SK-N-DZ (cell line): ENCODE data around the gene MACF1.
"Not testable (repeated sequence)": the region's sequence is repeated elsewhere in the genome, so short reads cannot be mapped to it uniquely, and the experiment has no call there.

ENCODE experiments used
- DNase-seq: peaks from one replicate; pipeline ENCODE4 v3.0.0-alpha.2; 2015; ENCODE audit warnings: low spot score

MACF1 gene

DNA sequence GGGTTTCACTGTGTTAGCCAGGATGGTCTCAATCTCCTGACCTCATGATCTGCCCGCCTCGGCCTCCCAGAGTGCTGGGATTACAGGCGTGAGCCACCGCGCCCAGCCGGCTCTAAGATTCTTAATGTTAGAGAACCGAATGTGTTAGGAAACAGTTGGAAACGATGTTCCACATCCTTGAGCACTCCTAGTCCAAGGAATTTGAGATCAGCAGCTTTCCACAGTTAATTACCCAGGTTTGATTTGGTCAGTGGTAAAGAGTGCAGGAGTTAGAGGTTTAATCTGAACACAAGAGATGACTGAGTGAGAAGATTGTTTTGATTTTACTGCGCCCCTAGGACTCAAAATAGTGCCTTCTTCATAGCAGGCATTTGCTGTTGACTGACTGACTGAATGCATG is 211.1 kb downstream of the MACF1 start:
- DNase-seq = no peak

DNA sequence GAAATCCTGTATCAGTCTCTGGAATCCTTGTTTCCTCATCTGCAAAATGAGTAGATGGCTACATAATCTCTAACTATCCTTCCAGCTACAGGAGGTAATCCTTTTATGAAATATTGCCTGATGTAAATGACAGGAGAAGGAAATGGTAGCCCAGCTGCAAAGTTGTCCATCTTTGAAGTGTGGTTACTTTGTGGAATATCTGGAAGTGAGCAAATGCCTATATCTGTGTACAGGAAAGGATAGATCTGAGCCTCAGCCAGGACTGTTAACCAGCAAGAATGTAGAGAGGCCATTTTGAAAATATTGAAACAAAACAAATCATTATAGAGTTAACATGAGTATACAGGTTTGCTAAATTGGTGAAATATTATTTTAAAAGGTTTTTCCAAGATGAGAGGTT is 212.1 kb downstream of the MACF1 start:
- no peak for DNase-seq

DNA sequence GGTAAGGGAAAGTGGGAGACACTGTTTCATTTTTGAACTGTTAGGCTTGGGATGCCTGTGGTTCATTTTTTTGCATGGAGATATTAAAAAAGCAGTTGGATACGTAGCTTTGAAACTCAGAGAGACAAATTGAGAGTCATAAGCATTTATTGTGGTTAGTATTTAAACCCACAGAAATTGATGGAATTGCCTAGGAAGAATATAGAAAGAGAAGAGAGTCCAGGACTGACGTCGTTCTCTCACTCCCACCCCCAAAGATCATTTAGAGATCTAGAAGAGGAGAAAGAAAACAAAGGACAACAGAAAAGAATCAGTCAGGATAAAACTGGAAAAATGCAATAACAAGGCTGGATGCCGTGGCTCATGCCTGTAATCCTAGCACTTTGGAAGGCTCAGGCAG is 213.7 kb downstream of the MACF1 start:
- no peak for DNase-seq

DNA sequence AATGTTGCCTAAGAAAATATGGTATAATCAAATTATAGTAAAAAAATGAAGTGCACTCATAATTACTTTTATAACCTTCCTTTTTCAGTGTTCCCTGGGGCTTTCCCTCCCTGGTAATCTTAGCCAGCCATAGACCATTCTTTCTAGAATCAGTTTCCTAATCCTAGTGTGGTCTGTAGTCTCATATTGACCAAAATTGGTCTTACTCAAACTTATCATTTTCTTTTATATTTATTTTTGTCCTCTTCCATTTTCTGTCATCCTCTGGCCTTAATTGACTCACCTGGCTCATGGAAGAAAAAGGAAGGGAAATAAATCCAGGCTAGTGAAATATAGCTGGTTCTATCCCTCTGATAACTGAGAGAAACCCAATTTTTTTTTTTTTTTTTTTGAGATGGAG is 216.0 kb downstream of the MACF1 start:
- DNase-seq = no peak

DNA sequence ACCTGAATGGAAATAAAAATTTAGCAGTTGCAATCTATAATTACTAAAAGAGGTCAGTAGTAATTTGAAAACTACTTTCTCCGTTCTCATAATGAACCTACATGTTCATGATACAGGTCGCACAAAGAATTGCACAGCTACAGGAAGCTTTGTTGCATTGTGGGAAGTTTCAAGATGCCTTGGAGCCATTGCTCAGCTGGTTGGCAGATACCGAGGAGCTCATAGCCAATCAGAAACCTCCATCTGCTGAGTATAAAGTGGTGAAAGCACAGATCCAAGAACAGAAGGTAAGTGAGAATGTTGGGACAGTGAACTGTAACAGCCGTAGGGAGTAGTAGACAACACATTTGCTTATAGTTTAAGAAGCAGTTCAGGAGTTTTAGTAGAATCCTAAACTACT is 218.1 kb downstream of the MACF1 start:
- no peak for DNase-seq

DNA sequence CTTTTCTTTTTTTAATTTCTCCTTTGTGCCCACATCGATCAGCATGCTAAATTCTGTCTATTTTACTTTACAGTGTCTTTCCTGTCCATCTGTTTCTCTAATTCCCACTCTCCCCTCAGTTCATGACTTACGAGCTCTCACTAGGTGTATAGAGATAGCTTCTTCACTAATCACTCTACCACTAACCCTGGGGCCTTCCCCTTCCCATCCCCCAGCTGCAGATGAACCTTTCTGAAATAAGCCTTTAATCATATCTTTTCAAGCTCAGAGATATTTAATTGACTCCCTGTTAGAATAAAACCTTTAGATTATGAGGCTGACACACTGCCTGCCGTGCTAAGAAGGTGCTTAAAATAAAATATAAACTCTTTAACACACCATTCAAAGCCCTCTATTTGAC is 220.7 kb downstream of the MACF1 start:
- no peak for DNase-seq

DNA sequence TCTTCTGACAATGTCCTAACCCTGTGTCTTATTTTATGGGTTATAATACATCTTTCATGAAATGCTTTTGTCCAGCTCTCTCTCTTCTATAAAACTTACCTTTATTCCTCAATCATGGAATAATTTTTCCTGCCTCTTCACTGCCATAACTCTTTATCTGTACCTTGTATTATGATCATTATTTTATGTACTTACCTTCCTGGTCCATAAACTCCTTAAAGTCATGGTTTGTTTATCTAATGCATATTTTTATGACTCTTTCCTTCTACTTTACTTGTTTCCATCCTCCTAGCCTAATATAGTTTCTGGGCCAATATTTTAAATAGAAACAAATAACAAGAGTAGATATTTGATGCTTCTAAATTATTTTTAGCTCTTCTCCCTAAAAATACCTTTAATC is 221.1 kb downstream of the MACF1 start:
- DNase-seq = no peak

DNA sequence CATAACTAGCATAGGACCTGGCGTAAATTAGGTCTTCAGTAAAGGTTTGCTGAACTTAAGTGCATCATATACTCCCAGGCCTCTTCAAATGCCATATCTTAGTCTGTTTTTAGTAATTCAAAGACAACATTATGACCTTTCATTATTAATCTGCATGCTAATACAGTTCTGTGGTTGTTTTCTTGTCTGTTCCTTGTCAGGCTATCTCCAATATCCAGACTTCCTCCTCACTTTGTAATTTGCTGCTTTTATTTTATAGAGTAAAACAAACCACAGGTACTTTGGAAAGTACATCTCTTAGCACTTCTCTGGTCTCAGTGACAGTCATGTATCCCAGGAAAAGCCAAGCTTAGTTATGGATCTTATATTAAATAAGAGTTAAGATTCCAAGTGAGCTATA is 221.9 kb downstream of the MACF1 start:
- no peak for DNase-seq

DNA sequence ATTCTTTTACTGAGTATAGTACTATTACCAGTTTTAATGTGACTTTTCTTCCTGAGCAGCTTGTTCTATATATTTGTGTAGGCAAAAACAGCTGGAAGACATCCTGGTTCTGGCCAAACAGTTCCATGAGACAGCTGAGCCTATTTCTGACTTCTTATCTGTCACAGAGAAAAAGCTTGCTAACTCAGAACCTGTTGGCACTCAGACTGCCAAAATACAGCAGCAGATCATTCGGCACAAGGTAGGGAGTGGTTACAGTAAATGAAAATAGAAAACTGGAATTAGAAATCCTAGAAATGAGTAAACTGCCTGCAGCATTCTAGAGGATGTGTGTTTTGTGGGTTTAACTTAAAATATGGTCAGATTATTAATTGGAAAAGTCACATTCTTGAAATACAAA is 222.9 kb downstream of the MACF1 start:
- DNase-seq = no peak

DNA sequence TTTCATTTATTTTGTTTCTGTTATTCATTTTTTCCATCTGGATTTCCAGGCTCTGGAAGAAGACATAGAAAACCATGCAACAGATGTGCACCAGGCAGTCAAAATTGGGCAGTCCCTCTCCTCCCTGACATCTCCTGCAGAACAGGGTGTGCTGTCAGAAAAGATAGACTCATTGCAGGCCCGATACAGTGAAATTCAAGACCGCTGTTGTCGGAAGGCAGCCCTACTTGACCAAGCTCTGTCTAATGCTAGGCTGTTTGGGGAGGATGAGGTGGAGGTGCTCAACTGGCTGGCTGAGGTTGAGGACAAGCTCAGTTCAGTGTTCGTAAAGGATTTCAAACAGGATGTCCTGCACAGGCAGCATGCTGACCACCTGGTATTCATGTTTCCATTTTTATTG is 223.4 kb downstream of the MACF1 start:
- DNase-seq = no peak

DNA sequence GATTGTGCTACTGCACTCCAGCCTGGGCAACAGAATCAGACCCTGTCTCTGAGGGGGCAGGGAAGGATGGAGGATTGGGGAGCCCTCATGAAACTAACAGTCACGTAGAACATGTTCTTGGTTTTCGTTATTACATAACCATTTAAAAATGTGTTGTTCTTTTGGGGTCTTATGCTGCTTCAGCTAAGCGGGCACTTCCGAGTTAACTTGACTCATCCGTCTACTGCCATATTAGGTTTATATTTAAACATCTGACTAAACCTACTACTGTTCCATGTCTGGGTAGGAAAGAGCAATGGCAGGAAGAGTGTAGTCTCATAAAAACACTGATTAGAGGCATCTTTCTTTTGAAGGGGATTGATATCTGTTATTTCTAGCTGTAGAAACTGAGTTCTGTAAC is 227.4 kb downstream of the MACF1 start:
- no peak for DNase-seq

DNA sequence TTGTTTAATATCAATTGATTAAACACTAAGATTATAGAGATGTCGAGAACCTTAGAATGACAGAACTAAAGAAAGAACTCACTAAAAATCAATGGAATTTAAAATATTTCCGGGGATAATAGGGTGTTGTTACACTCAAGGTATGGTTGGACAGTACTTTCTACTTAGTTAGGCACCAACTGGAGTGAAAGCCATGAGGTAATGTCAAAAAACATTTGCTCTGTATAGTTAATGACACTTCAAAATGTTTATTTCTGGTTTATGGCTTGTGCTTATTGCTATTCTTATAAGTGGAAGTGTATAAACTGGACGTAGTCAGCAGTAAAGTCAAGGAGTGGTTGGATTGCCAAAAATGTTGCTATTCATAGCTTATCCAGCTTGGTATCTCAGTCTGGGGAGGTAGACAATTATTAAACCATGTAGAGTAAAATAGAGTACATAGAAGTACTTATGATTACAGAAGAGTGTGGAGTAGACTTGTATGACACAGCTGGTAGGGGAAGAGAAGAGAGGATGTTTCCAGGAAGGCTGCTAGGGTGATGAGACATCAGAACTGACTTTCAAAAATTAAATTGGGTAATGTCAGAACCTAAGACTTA is 230.4 kb downstream of the MACF1 start:
- DNase-seq = no peak

DNA sequence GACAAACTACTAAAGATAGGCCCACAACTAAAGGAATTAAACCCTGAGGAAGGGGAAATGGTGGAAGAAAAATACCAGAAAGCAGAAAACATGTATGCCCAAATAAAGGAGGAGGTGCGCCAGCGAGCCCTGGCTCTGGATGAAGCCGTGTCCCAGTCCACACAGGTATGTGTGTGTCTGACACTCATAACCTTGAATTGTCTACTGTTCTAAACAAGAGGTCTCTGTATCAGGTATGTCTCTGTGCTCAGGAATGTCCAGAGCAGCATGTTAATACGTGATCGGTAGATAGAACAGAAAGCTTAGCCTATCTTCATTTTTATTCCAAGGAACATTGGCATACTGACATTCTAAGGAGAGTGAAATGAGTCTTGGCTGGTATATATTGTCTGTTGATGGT is 231.1 kb downstream of the MACF1 start:
- DNase-seq = no peak

DNA sequence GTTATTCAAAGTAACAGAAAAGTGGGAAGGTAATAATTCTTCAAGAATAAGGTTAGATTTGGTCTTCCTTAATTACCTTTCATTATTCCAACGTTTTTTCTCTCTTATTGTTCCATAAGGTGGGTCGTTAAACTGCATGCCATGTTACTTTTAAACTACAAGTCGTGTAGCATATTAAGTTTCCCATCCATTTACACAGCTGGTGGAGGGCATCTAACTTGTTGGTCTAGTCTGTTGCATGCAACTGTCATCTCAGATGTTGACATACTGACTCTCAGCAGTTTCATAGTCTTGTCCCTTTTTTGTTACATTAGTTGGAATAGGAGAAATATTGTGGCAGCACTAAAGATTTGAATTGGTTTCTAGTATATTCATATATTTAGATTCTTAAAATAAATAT is 232.3 kb downstream of the MACF1 start:
- no peak for DNase-seq

DNA sequence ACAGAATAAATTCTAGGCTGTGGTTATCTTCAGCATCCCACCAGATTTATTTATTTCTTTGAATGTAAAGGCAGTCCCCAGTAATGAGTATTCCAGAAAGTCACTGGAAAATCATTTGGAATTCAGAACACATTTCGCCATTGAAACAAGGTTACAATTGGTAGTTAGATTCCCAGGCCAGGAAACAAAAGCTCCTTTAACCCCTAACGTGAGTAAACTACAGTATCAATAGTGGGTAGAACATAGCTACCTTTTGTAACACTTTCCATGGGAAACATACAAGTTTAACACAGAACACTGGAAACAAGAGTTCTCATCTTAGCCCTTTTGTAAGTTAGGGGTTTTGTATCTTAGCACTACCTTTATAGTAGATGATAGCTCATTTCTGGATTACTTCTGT is 233.5 kb downstream of the MACF1 start:
- no peak for DNase-seq

DNA sequence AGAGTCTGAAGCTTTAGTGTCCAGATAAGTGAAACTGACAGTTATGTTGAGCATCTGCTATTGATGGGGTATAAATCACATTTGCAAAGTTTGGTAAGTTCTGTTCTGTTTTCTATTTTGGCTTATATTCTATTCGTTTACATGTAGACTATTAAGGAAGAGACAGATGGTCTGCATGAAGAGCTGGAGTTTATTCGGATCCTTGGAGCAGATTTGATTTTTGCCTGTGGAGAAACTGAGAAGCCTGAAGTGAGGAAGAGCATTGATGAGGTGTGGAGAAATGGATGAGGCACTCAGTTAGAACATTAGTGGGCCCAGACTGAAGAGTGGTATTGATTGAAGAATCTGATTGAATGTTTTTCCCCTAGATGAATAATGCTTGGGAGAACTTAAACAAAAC is 236.4 kb downstream of the MACF1 start:
- no peak for DNase-seq

DNA sequence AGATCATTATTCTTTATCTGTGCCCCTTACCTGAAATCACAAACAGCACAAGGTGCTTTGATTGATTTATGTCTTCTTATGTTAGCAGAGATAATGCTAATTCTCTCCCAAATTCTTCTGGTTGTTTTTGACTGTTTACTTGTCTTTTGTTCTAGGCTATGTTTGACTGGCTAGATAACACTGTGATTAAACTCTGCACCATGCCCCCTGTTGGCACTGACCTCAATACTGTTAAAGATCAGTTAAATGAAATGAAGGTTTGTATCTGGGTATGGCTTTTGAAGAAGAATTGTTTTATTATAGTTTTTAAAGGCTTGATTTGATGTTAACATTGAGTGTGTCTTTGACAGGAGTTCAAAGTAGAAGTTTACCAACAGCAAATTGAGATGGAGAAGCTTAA is 237.3 kb downstream of the MACF1 start:
- no peak for DNase-seq

DNA sequence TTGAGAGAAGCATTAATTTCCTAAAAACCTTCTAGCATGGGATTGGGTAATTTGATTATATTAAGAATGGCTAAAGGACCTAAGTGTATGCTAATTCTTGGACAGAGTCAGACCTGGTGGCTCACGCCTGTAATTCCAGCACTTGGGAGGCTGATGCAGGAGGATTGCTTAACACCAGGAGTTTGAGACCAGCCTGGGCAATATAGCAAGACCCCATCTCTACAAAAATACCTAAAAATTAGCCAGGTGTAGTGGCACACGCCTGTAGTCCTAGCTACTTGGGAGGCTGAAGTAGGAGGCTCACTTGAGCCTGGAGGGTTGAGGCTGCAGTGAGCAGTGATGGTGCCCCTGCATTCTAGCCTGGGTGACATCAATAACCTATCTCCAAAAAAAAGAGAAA is 241.1 kb downstream of the MACF1 start:
- DNase-seq = no peak

DNA sequence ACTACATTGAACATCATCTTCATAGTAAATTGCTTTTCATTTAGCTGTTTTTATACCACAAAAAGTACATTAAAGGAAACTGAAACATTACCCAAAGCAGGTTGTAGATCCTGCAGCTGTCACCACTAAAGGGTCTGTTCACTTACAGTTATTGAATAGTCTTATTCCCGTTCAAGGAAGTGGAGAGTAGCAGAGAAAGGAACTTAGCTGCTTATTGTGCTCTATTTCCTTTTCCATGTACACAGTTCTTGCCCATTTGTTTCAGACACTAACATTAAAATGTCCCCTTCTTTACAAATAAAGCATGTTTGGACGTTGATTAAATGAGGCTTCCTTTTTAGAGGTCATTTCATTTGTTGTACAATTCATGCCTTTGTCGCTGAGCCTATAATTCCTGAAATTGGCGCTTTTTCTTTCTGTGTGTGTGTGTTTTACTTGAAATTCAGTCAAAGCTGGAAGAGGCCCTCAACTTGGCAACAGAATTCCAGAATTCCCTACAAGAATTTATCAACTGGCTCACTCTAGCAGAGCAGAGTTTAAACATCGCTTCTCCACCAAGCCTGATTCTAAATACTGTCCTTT is 242.6 kb downstream of the MACF1 start:
- DNase-seq = no peak

DNA sequence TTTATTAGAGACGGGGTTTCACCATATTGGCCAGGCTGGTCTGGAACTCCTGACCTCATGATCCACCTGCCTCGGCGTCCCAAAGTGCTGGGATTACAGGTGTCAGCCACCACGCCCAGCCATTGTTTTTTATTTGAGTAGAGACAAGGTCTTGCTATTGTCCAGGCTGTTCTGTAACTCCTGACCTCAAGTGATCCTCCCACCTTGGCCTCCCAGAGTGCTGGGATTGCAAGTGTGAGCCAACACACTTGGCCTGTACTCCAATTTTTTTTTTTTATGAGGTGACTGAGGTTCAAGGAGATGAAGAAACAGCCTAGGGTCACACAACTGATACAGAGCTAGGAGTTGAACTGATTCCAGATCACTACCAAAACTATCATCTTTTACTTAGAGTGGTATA is 245.5 kb downstream of the MACF1 start:
- DNase-seq = not testable (repeated sequence)

DNA sequence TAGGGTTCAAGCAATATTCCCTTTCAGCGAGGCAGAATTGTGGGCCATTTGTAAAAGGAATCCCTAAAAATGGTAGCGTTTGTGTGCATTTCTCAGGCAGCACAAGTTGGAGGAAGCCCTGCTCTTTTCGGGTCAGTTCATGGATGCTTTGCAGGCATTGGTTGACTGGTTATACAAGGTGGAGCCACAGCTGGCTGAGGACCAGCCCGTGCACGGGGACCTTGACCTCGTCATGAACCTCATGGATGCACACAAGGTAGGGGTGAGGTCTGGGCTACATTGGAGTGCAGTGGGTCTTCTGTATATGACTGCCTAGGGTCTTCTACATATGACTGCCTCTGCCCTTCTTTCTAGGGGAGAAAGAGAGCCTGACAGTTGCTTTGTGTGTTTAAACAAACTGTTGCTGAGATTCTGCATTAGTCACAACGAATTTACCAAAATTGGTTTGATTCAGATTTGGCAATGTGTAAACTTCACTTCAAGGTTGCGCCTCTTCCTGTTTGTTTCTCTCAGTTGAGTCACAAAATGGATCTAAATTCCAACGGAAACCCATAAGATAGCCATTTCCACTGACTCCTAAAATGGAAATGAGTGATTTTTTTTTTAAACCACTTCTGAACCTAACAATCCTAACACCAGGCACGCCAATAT is 246.6 kb downstream of the MACF1 start:
- no peak for DNase-seq

DNA sequence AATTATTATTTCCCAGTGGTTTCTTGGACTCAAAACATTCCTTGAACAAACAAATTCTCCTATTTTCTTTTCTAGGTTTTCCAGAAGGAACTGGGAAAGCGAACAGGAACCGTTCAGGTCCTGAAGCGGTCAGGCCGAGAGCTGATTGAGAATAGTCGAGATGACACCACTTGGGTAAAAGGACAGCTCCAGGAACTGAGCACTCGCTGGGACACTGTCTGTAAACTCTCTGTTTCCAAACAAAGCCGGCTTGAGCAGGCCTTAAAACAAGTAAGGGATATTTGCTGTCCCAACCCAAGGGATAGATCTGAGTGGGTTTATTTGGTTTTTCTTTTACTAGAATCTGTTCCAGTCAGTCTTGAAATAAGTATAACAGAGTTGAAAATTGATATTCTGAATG is 247.6 kb downstream of the MACF1 start:
- DNase-seq = no peak

DNA sequence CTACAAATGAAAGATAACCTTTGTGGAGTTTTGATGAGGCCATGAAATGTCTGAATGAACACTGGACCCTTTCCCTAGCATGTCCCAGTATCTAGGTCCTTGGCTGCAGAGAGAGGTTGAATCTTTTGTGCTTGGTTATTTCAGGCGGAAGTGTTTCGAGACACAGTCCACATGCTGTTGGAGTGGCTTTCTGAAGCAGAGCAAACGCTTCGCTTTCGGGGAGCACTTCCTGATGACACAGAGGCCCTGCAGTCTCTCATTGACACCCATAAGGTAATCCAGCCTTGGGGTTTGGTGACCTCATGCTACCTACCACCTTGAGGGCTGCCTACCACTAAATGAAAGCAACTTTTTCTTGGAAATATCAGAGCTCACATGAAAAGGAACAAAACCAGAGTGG is 248.0 kb downstream of the MACF1 start:
- no peak for DNase-seq

DNA sequence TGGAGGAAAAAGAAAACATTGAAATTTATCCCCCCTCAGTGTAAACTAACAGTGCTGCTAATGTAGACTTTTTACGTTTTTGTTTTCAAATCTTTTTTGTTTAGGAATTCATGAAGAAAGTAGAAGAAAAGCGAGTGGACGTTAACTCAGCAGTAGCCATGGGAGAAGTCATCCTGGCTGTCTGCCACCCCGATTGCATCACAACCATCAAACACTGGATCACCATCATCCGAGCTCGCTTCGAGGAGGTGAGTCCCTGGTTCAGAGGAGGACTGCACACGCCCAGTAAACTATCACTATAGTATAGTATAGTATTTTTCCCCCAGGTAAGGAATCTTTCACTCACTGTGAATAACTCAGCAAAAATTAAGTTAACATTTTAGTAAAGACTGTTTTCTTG is 249.1 kb downstream of the MACF1 start:
- DNase-seq = no peak
